ENCODE measurements around the gene EFNA3. TPM values are rescaled to one million over a fixed set of nuclear protein-coding genes. Genes with fewer than 3 reads are reported as not detected.

Gene EFNA3
- total RNA-seq, 2 experiments from 2014 or later, result 5.1 to 6.9 TPM

DNA sequence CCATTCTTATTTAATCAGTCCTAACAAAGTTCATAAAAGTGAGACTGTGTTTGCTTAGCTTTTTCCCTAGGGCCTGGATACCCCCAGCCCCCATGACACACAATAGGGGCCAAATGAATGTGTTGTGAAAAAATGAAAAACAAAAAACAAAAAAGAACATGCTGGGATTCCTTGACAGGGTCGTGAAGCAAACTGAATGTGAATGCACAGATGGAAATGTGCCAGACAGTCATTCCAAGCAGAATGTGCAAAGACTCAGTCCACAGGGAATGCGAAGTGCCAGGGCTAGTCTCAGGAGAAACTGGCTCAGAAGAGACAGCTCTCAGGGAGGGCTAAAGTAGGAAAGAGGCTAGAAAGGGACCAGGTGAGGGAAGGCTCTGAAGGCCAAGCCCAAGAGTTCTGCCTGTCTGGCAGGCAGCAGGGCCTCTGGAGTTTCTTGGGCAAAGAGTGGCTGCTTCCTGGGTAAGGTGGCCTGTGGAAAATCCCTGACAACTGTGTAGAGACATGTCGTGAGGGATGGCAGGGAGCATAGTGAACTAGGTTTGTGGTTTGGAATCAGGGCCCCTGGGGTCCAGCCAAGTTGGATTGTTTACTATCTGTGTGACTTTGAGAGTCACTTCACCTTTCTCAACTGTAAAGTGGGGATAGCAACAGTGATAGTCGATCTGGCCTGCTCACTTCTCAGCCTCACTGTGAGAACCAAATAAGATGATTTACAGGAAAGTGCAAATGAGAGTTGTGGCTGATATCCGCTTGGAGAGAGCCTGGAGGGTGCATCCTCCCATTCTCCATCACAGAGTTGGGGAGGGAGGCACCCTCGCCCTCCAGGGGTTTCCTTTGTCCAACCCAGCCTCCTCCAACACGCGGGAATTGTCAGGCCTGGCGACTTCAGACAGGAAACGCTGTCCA, 28.7 kb upstream of the EFNA3 start:
- Mint-ChIP-seq H3K4me3 (peak overlapping the region; percentile 74), H3K27ac (peak overlapping the region; percentile 51), H3K36me3 (ENCODE audit: low read depth) (no peaks in the 10 kb centered on the region), H3K9me3 (ENCODE audit: low read depth) (no peaks in the 10 kb centered on the region), H3K4me1 (peaks cover 26% of the 10 kb centered on the region), H3K27me3 (no peaks in the 10 kb centered on the region)
- intact Hi-C loops (cut with DNase I, micrococcal nuclease), result loop anchor here (1.0 to 5.0 kb wide), 5 partner anchors 33 to 123 kb away; partner anchors contain the start of genes FLAD1 (in 1 of the 2), KRTCAP2 (in 1 of the 2), PYGO2 (in 1 of the 2) and TRIM46 (in 1 of the 2)
- ChIA-PET POLR2A (interaction anchor here (0.6 to 1.3 kb wide), 3 partner anchors 35 to 114 kb away, joined by 3 to 4 read pairs (median 3); partner anchors contain the start of gene PMVK), CTCF (interaction anchor here (0.6 to 3.1 kb wide), 11 partner anchors 11 to 1059 kb away, joined by 3 to 26 read pairs (median 3); partner anchors contain the start of genes KRTCAP2 and TRIM46)
- ATAC-seq (no peak), DNase-seq (no peak)

GRCh38 chr1:155050560-155051341, 27.9 kb upstream of the EFNA3 start, which contains the start of gene ADAM15:
Gene ADAM15 (plus strand): TSS chr1:155051316. CDS start chr1:155051387, 71 bp downstream.
- Mint-ChIP-seq H3K27ac (peak within 1 kb of the TSS; percentile 80), H3K9me3 (ENCODE audit: low read depth) (no peaks in the 10 kb centered on the region), H3K4me1 (peaks cover 20% of the 10 kb centered on the region), H3K4me3 (peak within 1 kb of the TSS; percentile 74), H3K36me3 (ENCODE audit: low read depth) (peaks cover 6% of the 10 kb centered on the region), H3K27me3 (no peaks in the 10 kb centered on the region)
- ChIA-PET POLR2A (interaction anchor here (0.6 to 1.3 kb wide), 4 partner anchors 34 to 1117 kb away, joined by 3 to 5 read pairs (median 4); partner anchors contain the start of gene PMVK), CTCF (interaction anchor here (0.6 to 3.1 kb wide), 25 partner anchors 8 to 514 kb away, joined by 3 to 26 read pairs (median 4); partner anchors contain the start of genes EFNA3, EFNA4, KRTCAP2 and TRIM46)
- ATAC-seq (peak; percentile 78), DNase-seq (peak; percentile 90)
- intact Hi-C loops (cut with DNase I, micrococcal nuclease), result loop anchor here (1.0 to 5.0 kb wide), 14 partner anchors 11 to 177 kb away; partner anchors contain the start of genes FLAD1 (in 2 of the 2), CKS1B (in 1 of the 2), EFNA4 (in 1 of the 2) and KRTCAP2 (in 1 of the 2)

GRCh38 chr1:155051342-155051776, 27.3 kb upstream of the EFNA3 start:
- no peak for DNase-seq
- Mint-ChIP-seq H3K4me3 (peak overlapping the region; percentile 69), H3K27ac (no peak overlapping the region), H3K36me3 (ENCODE audit: low read depth) (peaks cover 10% of the 10 kb centered on the region), H3K27me3 (no peaks in the 10 kb centered on the region), H3K9me3 (ENCODE audit: low read depth) (no peaks in the 10 kb centered on the region), H3K4me1 (peaks cover 20% of the 10 kb centered on the region)
- intact Hi-C loops (cut with DNase I, micrococcal nuclease), result loop anchor here (1.0 to 5.0 kb wide), 13 partner anchors 10 to 176 kb away; partner anchors contain the start of genes FLAD1 (in 2 of the 2), CKS1B (in 1 of the 2), EFNA4 (in 1 of the 2) and KRTCAP2 (in 1 of the 2)
- CTCF ChIA-PET, result interaction anchor here (0.6 to 3.1 kb wide), 22 partner anchors 9 to 514 kb away, joined by 3 to 26 read pairs (median 4); partner anchors contain the start of genes EFNA3, EFNA4, KRTCAP2 and TRIM46
- POLR2A ChIA-PET, result interaction anchor here (0.6 to 1.3 kb wide), 3 partner anchors 115 to 1116 kb away, joined by 3 to 5 read pairs (median 4); partner anchors contain the start of gene PMVK
- ATAC-seq, result peak; percentile 2

DNA sequence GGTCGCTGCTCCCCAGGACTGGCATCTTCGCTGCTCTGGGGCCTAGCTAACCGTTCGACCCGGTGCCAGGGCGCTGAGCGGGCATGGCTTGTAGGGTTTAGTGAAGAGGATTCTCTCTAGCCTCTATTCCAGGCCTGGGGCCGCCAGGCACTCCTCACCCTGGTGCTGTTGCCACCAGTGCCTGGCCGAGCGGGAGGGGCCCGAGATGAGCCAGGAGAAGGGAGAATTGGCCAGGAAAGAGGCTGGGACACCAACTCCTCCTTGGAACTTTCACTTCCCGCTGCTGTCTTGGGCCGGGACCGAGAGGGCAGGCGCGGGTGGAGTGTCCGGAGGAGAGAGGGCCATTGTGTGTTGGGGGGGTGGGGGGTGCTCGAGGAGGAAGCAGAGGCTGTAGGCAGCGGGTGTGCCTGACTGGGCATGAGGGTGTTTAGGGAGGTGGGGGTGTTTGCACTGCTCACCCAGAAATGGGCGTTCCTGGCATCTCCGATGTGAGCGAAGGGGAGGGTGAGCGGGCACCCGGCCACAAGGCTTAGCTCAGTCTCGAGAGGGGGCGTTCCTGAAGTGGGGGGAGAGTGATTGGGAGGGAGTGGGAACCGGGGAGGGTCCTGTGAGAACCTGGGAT, 26.7 kb upstream of the EFNA3 start:
- Mint-ChIP-seq H3K4me1 (peaks cover 20% of the 10 kb centered on the region), H3K4me3 (peak overlapping the region; percentile 69), H3K27me3 (no peaks in the 10 kb centered on the region), H3K27ac (peak overlapping the region; percentile 9), H3K9me3 (ENCODE audit: low read depth) (no peaks in the 10 kb centered on the region), H3K36me3 (ENCODE audit: low read depth) (peaks cover 13% of the 10 kb centered on the region)
- peak; percentile 35 for ATAC-seq
- CTCF ChIA-PET, result interaction anchor here (1.0 to 3.1 kb wide), 12 partner anchors 8 to 457 kb away, joined by 3 to 26 read pairs (median 6); partner anchors contain the start of genes EFNA4, KRTCAP2 and PBXIP1
- intact Hi-C loops (cut with DNase I, micrococcal nuclease), result loop anchor here (1.0 to 5.0 kb wide), 13 partner anchors 9 to 175 kb away; partner anchors contain the start of genes FLAD1 (in 2 of the 2), CKS1B (in 1 of the 2), EFNA4 (in 1 of the 2) and KRTCAP2 (in 1 of the 2)
- peak; percentile 64 for DNase-seq
- POLR2A ChIA-PET, result interaction anchor here (0.8 kb wide), 1 partner anchor 121 kb away, joined by 5 read pairs; no protein-coding TSS in a partner anchor

GRCh38 chr1:155052439-155053395, 25.9 kb upstream of the EFNA3 start:
- intact Hi-C loops (cut with DNase I, micrococcal nuclease), result loop anchor here in 1 of 2 experiments (5.0 kb wide), 3 partner anchors 35 to 70 kb away; partner anchors contain the start of genes FLAD1 and ZBTB7B
- peaks cover 20% of the 10 kb centered on the region for H3K4me1 Mint-ChIP-seq
- H3K27me3 Mint-ChIP-seq, result no peaks in the 10 kb centered on the region
- peaks cover 16% of the 10 kb centered on the region for H3K36me3 Mint-ChIP-seq (ENCODE audit: low read depth)
- ATAC-seq (no peak), DNase-seq (peak; percentile 59)
- CTCF ChIA-PET, result interaction anchor here (0.6 to 3.1 kb wide), 16 partner anchors 8 to 599 kb away, joined by 3 to 26 read pairs (median 4); partner anchors contain the start of genes EFNA4, KCNN3, KRTCAP2 and PBXIP1
- peak overlapping the region; percentile 69 for H3K4me3 Mint-ChIP-seq
- POLR2A ChIA-PET, result no interaction called here
- H3K9me3 Mint-ChIP-seq (ENCODE audit: low read depth), result no peaks in the 10 kb centered on the region
- H3K27ac Mint-ChIP-seq, result peak overlapping the region; percentile 9

DNA sequence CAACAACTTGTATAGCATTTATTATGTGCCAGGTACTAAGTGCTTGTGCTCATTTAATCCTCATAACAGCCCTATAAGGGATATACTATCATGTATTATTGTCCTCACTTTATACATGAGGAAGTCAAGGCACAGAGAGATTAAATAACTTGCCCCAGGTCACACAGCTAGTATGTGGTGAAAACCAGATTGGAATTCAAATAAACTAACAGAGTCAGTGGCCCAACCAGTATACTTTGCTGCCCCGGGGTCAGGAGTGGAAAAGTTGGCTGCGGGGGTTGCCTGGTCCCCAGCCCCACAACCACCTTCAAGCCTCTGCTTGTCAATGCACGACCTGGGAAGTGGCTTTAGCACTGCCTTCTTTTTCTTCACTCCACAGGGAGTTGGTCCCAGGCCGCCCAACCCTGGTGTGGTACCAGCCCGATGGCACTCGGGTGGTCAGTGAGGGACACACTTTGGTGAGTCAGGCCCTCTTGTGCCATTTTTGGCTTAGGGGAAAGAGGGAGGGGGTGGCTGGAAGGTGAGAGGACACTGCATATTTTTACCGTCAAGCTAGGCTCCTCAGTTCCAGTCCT, 25.0 kb upstream of the EFNA3 start:
- ChIA-PET POLR2A (no interaction called here), CTCF (interaction anchor here (0.7 to 3.1 kb wide), 8 partner anchors 9 to 119 kb away, joined by 3 to 15 read pairs (median 4); partner anchors contain the start of gene KRTCAP2)
- H3K4me3 Mint-ChIP-seq, result peak overlapping the region; percentile 69
- peaks cover 20% of the 10 kb centered on the region for H3K4me1 Mint-ChIP-seq
- no peak for DNase-seq
- H3K36me3 Mint-ChIP-seq (ENCODE audit: low read depth), result peaks cover 20% of the 10 kb centered on the region
- intact Hi-C loops (cut with DNase I, micrococcal nuclease), result loop anchor here in 1 of 2 experiments (5.0 kb wide), 3 partner anchors 36 to 71 kb away; partner anchors contain the start of genes FLAD1 and ZBTB7B
- no peaks in the 10 kb centered on the region for H3K27me3 Mint-ChIP-seq
- H3K9me3 Mint-ChIP-seq (ENCODE audit: low read depth), result no peaks in the 10 kb centered on the region
- no peak for ATAC-seq
- H3K27ac Mint-ChIP-seq, result no peak overlapping the region

GRCh38 chr1:155057104-155057503, 21.5 kb upstream of the EFNA3 start:
- POLR2A ChIA-PET, result interaction anchor here (0.6 kb wide), 2 partner anchors 49 to 72 kb away, joined by 3 to 6 read pairs; no protein-coding TSS in a partner anchor
- H3K36me3 Mint-ChIP-seq (ENCODE audit: low read depth), result peaks cover 29% of the 10 kb centered on the region
- H3K4me3 Mint-ChIP-seq, result no peak overlapping the region
- H3K27me3 Mint-ChIP-seq, result no peaks in the 10 kb centered on the region
- intact Hi-C loops (cut with DNase I, micrococcal nuclease), result no loop called here
- no peak for DNase-seq
- CTCF ChIA-PET, result interaction anchor here (7.5 kb wide), 1 partner anchor 13 kb away, joined by 67 read pairs; no protein-coding TSS in a partner anchor
- ATAC-seq, result no peak
- H3K9me3 Mint-ChIP-seq (ENCODE audit: low read depth), result no peaks in the 10 kb centered on the region
- H3K4me1 Mint-ChIP-seq, result peaks cover 18% of the 10 kb centered on the region
- H3K27ac Mint-ChIP-seq, result no peak overlapping the region

- CTCF ChIA-PET, result interaction anchor here (0.6 to 7.5 kb wide), 4 partner anchors 14 to 102 kb away, joined by 3 to 67 read pairs (median 4); partner anchors contain the start of gene PBXIP1
- intact Hi-C loops (cut with DNase I, micrococcal nuclease), result no loop called here
- Mint-ChIP-seq H3K4me3 (no peak overlapping the region), H3K27me3 (no peaks in the 10 kb centered on the region), H3K4me1 (peaks cover 17% of the 10 kb centered on the region), H3K36me3 (ENCODE audit: low read depth) (peaks cover 29% of the 10 kb centered on the region), H3K27ac (no peak overlapping the region), H3K9me3 (ENCODE audit: low read depth) (no peaks in the 10 kb centered on the region)
- ATAC-seq (no peak), DNase-seq (no peak)
- POLR2A ChIA-PET, result no interaction called here
Measured at GRCh38 chr1:155057788-155058211, 20.8 kb upstream of the EFNA3 start.

Data from activated CD4-positive, alpha-beta T cell treated with anti-CD3 and anti-CD28 coated beads for 36 hours (primary cell).